Esophagus (tissue), 2 donors: ENCODE data around the gene CETP. TPM values are rescaled to one million over a fixed set of nuclear protein-coding genes. Genes with fewer than 3 reads are reported as not detected.
A peak's percentile ranks its signal among the peaks of the same experiment; 100 is the strongest.

Source experiments
- H3K27ac ChIP-seq, 2 donors: one replicate each; pipeline ENCODE4 v1.5.1; 2013; ENCODE audit warnings: low read depth in 2 of 2, mild to moderate bottlenecking in 2 of 2, inconsistent platforms in 1 of 2, low read length in 1 of 2, moderate library complexity in 1 of 2
- H3K27me3 ChIP-seq, 2 donors: one replicate each; pipeline ENCODE4 v1.6.1; 2013; ENCODE audit warnings: low read length in 2 of 2, control low read depth in 1 of 2, mild to moderate bottlenecking in 1 of 2; ENCODE audit not compliant: insufficient read depth in 2 of 2, control insufficient read depth in 1 of 2
- H3K36me3 ChIP-seq, 2 donors: one replicate each; pipeline ENCODE4 v1.6.1; 2013; ENCODE audit warnings: low read length in 1 of 2; ENCODE audit not compliant: control insufficient read depth in 2 of 2, insufficient read depth in 2 of 2
- H3K4me1 ChIP-seq, 2 donors: one replicate each; pipeline ENCODE4 v1.6.1; 2013; ENCODE audit warnings: low read length in 1 of 2; ENCODE audit not compliant: control insufficient read depth in 2 of 2, insufficient read depth in 2 of 2
- H3K4me3 ChIP-seq, 2 donors: one replicate each; pipeline ENCODE4 v1.5.1; 2013; ENCODE audit warnings: low read length in 2 of 2, mild to moderate bottlenecking in 2 of 2, low read depth in 1 of 2, moderate library complexity in 1 of 2
- H3K9me3 ChIP-seq, 2 donors: one replicate each; pipeline ENCODE4 v1.6.1; 2013; ENCODE audit warnings: mild to moderate bottlenecking in 2 of 2, low read depth in 1 of 2, low read length in 1 of 2, moderate library complexity in 1 of 2; ENCODE audit not compliant: control insufficient read depth in 2 of 2, insufficient read depth in 1 of 2
- WGBS, 2 donors: extraction: QIAGEN DNeasy Blood & Tissue Kit; methylation state at CpG; one replicate each; pipeline ENCODE4 v1.1.7; 2013; 5-methylcytosine and 5-hydroxymethylcytosine counted together
- polyA plus RNA-seq, 2 donors: library from polyadenylated mRNA; stranded (reverse); fragments of 200-250 nt; gene quantifications; one replicate each; pipeline ENCODE4 v1.2.3, GENCODE V29; 2013
- donor health status: healthy with polysubstance abuse.
- donor health status: Bipolar disorder and iron deficiency.

CETP gene
- polyA plus RNA-seq, 2 donors: 0.06 TPM; not detected in 1

DNA sequence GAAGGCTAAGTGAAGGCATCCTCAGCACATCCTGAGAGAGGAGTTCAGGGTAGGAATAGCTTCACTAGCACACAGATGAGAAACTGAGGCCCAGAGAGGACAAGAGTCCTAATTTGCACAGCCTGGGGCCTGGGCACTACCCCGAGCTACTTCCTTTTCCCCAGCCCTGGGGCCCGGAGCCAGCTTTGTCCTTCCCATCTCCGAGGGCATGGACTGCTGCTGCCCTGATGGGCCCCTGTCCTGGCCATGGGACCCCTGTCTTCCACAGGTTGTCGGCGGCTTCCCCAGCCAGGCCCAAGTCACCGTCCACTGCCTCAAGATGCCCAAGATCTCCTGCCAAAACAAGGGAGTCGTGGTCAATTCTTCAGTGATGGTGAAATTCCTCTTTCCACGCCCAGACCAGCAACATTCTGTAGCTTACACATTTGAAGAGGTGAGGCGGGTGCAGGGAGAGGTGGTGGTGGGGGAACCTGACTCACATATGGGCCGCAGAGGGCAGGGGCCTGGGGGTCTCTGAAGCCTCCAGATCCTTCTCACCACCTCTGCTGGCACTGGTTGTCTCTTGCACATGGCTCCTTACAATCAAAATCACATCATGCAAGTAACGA, 16.2 kb downstream of the CETP start:
- no peaks in the 10 kb centered on the region for H3K9me3 ChIP-seq

DNA sequence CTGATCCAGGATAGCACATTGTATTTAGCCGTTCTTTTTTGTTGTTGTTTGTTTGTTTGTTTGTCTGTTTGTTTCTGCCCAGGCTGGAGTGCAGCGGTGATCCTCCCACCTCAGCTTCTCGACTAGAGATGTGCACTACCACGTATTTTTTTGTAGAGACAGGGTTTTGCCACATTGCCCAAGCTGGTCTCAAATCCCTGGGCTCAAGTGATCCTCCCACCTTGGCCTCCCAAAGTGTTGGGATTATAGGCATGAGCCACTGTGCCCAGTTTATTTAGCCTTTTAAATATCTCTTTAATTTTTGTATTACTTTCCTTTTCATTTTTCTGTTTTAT, 18.4 kb downstream of the CETP start:
- 87 to 88% methylated on average over 4 of the region's 4 CpGs for WGBS, 2 donors
- H3K27ac ChIP-seq: no peak overlapping the region
- H3K27me3 ChIP-seq: no peaks in the 10 kb centered on the region

More for the DNA sequence above, 16.2 kb downstream of the CETP start:
- H3K36me3 ChIP-seq: no peaks in the 10 kb centered on the region
- H3K27ac ChIP-seq: no peak overlapping the region
- H3K27me3 ChIP-seq: no peaks in the 10 kb centered on the region
- H3K4me3 ChIP-seq: no peak overlapping the region
- no peaks in the 10 kb centered on the region for H3K4me1 ChIP-seq
- 91 to 95% methylated on average over 11 of the region's 11 CpGs for WGBS, 2 donors

DNA sequence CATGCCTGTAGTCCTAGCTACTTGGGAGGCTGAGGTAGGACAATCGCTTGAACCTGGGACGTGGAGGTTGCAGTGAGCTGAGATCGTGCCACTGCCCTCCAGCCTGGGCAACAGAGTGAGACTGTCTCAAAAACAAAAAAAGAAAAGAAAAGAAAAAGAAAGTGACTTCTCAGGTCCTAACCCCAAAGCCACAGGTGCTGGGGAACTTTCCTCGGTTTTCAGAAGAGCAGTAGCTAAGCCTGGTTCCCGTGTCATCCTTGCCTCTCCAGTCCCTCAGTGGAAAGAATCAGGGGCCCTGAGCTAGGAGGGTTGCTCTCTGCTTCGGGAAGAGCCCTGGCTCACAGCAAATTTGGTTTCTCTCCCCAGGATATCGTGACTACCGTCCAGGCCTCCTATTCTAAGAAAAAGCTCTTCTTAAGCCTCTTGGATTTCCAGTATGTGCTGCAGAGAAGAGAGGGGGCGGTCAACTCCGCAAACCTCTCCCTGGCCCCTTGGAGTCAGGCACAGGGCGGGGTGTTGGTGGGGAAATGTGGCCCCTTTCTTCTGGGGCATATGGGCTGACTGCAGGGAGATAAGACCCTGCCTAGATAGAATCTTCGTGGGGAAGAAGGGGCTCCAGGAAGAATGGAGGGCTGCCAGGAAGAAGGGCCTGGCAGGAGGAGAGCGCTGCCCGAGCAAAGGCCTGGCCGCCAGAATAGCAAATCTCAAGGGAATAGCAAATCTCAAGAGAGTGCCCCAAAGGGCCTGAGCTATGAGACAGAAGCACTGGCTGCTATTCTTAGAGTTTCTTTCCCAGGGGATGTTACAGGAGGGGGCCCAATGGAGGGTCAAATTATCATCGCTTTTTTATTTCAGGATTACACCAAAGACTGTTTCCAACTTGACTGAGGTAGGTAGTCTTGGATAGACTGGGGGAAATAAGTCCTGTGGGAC, 19.3 kb downstream of the CETP start:
- Histone ChIP-seq H3K4me3 (no peak overlapping the region), H3K9me3 (no peaks in the 10 kb centered on the region), H3K36me3 (no peaks in the 10 kb centered on the region), H3K4me1 (peaks cover 0 to 10% of the 10 kb centered on the region in 2 donors), H3K27ac (no peak overlapping the region), H3K27me3 (no peaks in the 10 kb centered on the region)
- WGBS, 2 donors: 85% methylated on average over 16 of the region's 16 CpGs

More for the DNA sequence above, 18.4 kb downstream of the CETP start:
- Histone ChIP-seq H3K4me1 (peaks cover 0 to 2% of the 10 kb centered on the region in 2 donors), H3K9me3 (no peaks in the 10 kb centered on the region), H3K36me3 (no peaks in the 10 kb centered on the region), H3K4me3 (no peak overlapping the region)

DNA sequence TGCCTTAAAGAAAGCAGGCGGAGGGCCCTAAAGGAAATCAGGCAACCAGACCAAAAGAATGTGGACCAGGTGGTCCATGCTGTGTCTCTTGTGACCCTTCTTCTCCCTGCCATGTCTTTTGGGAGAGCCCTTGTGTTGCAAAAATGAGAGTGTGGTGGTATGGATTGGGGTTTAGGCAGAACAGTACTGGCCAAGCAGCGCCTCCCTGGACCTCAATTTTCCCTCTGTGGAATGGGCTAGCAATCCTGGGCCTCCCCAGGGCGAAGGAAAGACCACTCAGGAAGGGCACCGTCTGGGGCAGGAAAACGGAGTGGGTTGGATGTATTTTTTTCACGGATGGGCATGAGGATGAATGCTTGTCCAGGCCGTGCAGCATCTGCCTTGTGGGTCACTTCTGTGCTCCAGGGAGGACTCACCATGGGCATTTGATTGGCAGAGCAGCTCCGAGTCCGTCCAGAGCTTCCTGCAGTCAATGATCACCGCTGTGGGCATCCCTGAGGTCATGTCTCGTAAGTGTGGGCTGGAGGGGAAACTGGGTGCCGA, 20.1 kb downstream of the CETP start:
- H3K4me1 ChIP-seq: peaks cover 0 to 10% of the 10 kb centered on the region in 2 donors
- H3K9me3 ChIP-seq: no peaks in the 10 kb centered on the region
- 87 to 90% methylated on average over 12 of the region's 12 CpGs for WGBS, 2 donors

DNA sequence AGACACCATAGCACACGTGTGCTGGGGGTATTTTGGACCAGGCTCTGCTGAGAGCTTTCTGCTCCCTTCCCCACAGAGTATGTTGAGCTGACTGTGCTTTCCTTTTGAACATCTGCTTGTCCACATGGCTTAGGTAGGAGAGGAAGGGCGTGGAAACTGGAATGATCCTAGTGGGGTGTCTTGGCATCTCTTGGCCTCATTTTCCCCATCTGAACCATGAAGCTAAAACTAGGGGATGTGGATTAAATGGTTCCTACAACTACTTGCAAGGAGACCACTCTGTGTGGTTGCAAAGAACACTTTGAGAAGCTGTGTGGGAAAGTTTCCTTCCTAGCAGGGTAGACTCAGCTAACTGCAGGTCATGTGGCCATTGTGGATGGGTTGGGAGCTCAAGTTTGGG, 20.9 kb downstream of the CETP start:
- Histone ChIP-seq H3K9me3 (no peaks in the 10 kb centered on the region), H3K4me1 (peaks cover 0 to 10% of the 10 kb centered on the region in 2 donors), H3K27me3 (no peaks in the 10 kb centered on the region), H3K4me3 (no peak overlapping the region), H3K36me3 (no peaks in the 10 kb centered on the region), H3K27ac (no peak overlapping the region)
- WGBS, 2 donors: 87 to 93% methylated on average over 2 of the region's 2 CpGs

More for the DNA sequence above, 20.1 kb downstream of the CETP start:
- Histone ChIP-seq H3K4me3 (no peak overlapping the region), H3K36me3 (no peaks in the 10 kb centered on the region), H3K27ac (no peak overlapping the region), H3K27me3 (no peaks in the 10 kb centered on the region)

DNA sequence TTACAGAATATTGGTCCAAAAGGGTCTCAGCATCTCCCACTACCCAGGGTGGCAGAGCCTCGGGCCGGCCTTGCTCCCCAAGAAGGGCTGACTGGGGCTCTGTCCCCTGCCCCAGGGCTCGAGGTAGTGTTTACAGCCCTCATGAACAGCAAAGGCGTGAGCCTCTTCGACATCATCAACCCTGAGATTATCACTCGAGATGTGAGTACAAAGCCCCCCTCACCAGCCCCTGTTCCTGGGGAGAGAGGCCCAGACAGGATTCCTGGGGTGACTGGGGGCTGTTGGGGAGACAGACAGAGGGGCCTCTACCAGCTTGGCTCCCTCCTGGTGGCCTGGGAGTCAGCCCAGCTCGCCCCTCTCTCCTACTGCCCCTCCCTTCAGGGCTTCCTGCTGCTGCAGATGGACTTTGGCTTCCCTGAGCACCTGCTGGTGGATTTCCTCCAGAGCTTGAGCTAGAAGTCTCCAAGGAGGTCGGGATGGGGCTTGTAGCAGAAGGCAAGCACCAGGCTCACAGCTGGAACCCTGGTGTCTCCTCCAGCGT, 21.5 kb downstream of the CETP start:
- Histone ChIP-seq H3K27me3 (no peaks in the 10 kb centered on the region), H3K36me3 (no peaks in the 10 kb centered on the region), H3K9me3 (no peaks in the 10 kb centered on the region), H3K4me3 (no peak overlapping the region), H3K27ac (no peak overlapping the region), H3K4me1 (peaks cover 0 to 13% of the 10 kb centered on the region in 2 donors)
- WGBS, 2 donors: 68 to 78% methylated on average over 9 of the region's 9 CpGs

DNA sequence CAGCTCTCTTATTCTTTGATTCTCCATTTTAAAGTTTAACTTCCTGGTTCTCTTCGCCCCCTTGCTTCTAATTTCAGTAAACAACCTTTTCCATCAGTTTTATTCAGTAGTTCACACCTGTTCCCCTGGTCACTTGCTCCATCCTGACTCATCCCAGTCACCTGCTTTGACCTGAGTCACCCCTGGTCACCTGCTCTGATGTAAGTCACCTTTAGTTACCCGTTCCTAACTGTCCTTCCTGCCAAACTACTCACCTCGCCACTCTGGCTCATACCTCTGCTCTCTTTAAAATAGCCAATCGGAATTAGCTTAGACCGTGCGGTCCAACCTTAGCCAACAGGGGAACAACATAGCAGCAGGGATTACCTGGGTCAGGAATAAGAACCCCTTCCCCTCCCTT, 22.9 kb downstream of the CETP start:
- H3K4me1 ChIP-seq: peaks cover 0 to 18% of the 10 kb centered on the region in 2 donors
- H3K27ac ChIP-seq: no peak overlapping the region
- H3K27me3 ChIP-seq: no peaks in the 10 kb centered on the region
- H3K9me3 ChIP-seq: no peaks in the 10 kb centered on the region
- 80 to 84% methylated on average over 6 of the region's 6 CpGs for WGBS, 2 donors
- H3K36me3 ChIP-seq: no peaks in the 10 kb centered on the region
- H3K4me3 ChIP-seq: no peak overlapping the region

DNA sequence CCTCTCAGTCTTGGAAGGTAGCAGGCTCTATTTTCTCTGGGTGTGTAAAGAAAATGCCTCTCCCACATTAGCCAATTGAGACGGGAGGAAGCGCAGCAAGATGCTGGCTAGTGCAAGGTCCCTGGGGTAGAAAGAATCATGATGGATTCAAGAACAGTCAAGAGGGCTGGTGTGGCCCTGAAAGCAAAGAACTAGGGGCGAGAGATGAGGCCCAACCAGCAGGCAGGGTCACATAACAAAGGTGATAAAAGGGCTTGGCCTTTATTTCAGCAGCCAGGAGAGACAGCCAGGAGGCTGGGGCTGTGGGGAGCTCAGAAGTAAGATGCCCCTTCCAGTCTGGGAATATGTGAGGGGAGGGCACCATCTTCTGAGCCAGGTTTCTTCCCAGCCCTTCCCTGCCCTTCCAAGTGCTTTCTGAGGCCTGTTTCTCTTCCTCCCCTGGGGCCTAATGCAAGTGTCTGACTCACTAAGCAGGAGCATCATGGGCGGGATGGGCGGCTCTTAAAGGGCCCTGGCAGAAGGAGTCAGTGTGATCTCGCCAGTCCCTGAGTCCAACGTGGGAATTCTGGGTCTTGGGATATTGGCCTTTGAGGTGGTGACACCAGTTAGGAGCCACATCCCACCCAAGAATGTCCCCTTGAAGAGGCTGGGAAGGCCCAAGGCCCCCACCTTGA, 23.7 kb downstream of the CETP start:
- no peak overlapping the region for H3K4me3 ChIP-seq
- no peaks in the 10 kb centered on the region for H3K9me3 ChIP-seq
- 40 to 60% methylated on average over 7 of the region's 7 CpGs for WGBS, 2 donors
- H3K27ac ChIP-seq: peak overlapping the region; percentile 15 to 75
- H3K27me3 ChIP-seq: no peaks in the 10 kb centered on the region
- no peaks in the 10 kb centered on the region for H3K36me3 ChIP-seq
- peaks cover 0 to 18% of the 10 kb centered on the region in 2 donors for H3K4me1 ChIP-seq

DNA sequence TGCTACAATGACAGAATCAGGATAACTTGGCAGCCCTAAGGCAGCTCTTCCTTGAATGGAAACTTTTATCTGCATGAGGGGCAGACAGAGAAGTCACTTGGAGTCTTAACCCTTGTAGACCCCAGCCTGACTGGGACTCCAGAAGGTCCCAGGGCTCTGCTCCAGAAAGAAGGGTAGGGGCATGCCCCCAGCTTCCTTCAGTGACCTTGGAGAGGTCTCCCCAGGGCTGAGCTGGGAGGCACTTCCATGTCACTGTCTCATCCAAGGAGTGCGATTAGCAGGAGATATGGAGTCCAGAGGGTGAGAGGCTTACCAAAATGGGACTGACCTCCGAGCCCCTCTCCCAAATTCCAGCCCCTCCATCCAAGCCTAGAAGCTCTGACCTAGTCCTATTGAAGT, 24.2 kb downstream of the CETP start:
- H3K9me3 ChIP-seq: no peaks in the 10 kb centered on the region
- no peaks in the 10 kb centered on the region for H3K36me3 ChIP-seq
- 65 to 69% methylated on average over 2 of the region's 2 CpGs for WGBS, 2 donors
- peak overlapping the region in 1 of 2 donors; percentile 75 for H3K27ac ChIP-seq
- H3K4me1 ChIP-seq: peaks cover 0 to 20% of the 10 kb centered on the region in 2 donors
- H3K4me3 ChIP-seq: no peak overlapping the region
- H3K27me3 ChIP-seq: no peaks in the 10 kb centered on the region
